Stimulated activated CD4-positive, alpha-beta T cell treated with anti-CD3 and anti-CD28 coated beads, Interleukin-15, amount 100 ng/mL, for 24 hours (primary cell): Measurements from ENCODE around the gene CIAO3.

Experiments used
- DNase-seq: peaks from one replicate; pipeline ENCODE4 v3.0.0-alpha.2; 2020

Gene CIAO3

GRCh38 chr16:721765-722540, 18.8 kb downstream of the CIAO3 start:
- no peak for DNase-seq

GRCh38 chr16:720990-721764, 19.6 kb downstream of the CIAO3 start, which contains the start of gene ANTKMT:
Gene ANTKMT, plus strand, starts transcription at chr16:721146. Its CDS starts 129 bp downstream, at chr16:721275.
- peak; percentile 90 for DNase-seq

DNA sequence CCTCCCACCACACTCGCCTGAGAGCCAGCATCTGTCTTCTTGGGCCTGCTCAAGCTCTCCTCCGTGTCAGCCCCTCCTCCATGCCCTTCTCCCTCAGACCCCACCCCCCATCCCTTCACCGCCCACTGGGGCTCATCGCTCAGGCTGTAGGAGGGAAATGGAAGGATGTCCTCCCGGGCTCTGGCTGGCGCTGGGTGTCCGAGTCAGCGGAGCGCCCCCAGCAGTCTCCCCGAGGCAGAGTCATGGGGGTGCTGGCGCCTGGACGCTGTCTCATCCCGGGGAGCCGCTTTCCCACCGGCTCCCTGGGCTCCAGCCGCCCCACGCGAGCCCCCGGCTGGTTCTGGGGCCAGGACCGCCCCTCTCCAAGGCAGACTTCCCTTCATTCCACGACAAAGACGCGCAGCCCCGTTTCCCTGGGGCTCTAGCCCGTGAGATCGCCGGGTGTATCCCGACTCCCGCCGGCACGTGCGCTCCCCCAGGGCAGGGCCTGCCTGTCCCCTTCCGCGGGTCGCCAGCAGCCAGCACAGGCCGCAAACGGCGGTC, 20.3 kb downstream of the CIAO3 start:
- peak; percentile 80 for DNase-seq

GRCh38 chr16:719815-720446, 20.9 kb downstream of the CIAO3 start:
- DNase-seq, result peak; percentile 29

- DNase-seq, result no peak
Observed at GRCh38 chr16:718922-719321, 21.9 kb downstream of the CIAO3 start.

GRCh38 chr16:718389-718788, 22.4 kb downstream of the CIAO3 start:
- no peak for DNase-seq

- DNase-seq, result no peak
Observed at GRCh38 chr16:717450-718245, 23.1 kb downstream of the CIAO3 start.

GRCh38 chr16:716768-717325, 23.9 kb downstream of the CIAO3 start:
- no peak for DNase-seq

DNA sequence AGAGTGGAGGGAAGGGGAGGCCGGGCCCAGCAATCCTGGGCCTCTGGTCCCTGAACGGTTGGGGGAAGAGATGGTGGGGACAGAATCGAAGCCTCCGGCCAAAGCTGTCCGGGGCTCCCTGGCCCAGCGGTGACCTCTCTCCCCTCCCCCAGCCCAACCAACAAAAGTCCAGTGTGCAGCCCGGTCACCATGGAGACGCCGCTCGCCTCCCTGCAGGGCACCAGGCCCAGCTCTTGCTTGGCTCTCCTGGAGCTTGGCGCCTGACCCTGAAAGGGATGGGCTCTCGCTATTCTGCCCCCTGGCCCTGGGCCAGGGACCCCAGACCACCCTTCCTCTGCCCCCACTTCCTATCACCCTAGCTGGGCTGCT, 24.6 kb downstream of the CIAO3 start:
- DNase-seq, result no peak

DNA sequence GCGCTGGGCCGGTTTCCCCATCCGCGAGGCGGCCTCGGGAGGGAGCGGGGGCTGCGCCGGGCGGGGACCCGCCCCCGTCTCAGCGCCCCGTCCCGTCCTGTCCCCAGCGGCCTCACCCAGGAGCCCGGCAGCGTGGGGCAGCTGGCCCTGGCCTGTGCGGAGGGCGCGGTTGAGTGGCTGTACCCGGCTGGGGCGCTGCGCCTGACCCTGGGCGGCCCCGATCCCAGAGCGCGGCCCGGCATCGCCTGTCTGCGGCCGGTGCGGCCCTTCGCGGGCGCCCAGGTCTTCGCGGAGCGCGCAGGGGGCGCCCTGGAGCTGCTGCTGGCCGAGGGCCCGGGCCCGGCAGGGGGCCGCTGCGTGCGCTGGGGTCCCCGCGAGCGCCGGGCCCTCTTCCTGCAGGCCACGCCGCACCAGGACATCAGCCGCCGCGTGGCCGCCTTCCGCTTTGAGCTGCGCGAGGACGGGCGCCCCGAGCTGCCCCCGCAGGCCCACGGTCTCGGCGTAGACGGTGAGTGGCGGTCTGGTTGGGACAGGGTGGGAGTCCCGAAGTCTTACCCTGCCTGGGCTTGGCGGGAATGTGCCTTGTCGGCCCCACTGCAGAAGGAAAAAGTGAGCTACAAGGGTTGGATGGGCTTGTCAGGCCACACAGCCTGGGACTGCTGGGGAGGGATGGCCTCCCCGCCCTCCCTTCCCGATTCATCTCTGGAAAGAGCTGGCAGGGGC, 25.2 kb downstream of the CIAO3 start:
- DNase-seq, result no peak

DNA sequence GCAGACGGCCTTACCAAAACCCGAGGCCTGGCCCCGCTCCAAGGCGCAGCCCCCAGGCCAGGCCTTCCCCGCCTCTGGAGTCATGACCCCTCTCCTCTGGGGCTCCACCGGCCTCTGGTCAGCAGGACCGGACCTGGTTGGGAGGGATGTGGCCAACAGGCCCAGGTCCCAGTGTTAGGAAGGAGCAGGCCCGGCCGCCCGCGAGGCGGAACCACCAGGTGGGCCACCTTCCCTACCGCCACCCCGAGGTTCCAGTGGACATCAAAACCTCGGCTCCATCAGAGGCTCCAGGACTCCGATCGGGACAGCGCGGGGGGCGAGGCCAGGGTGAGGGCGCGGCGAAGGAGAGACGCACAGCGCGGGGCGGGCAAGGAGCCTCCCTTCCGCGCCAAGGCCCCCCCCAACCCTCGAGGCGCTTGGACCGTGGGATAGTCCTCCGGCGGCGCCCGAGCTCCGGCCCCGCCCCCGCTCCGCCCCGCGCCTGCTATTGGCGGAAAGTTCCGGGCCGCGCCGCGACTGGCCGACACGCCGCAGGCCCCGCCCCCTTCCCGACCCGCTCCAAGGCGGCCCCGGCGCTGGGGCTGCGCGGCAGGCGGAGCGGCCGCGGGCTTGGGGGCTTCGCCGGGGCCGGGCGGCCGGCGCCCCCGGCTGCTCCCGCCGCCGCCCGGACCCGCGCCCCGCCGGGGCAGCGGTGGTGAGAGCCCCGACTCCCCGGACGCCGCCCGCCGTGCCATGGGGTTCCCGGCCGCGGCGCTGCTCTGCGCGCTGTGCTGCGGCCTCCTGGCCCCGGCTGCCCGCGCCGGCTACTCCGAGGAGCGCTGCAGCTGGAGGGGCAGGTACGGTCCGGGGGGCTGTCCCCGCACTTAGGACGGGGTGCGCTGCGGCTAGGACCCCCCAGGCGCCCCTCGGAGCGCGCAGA, 26.0 kb downstream of the CIAO3 start, which contains the start of gene METRN:
Gene METRN, plus strand, starts transcription at position 561 of the 919 bp plus-strand sequence. Its CDS starts 172 bp downstream, at position 733.
- DNase-seq, result peak; percentile 96

DNA sequence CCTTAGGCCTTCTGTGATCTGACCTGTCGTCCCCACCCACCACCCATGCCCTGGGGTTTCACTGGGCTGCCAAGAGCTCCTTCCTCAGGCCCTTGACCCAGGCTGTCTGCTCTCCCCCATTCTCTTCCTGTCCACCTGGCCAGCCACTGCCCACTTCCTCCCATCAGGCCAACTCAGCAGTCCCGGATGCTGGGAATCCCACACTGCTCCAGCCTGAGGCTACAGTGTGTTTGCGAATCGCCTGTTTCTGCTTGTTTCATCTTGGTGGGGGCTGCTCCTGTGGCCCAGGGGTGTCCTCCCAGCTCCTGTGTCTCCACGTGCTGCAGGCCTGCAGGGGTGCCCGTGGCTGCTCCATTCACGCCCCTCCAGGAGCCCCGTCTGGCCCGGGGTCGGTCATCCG, 26.7 kb downstream of the CIAO3 start:
- no peak for DNase-seq

- peak; percentile 79 for DNase-seq
Observed at GRCh38 chr16:712740-713250, 28.0 kb downstream of the CIAO3 start.

GRCh38 chr16:711548-712320, 29.1 kb downstream of the CIAO3 start:
- DNase-seq, result peak; percentile 85

GRCh38 chr16:711084-711483, 29.7 kb downstream of the CIAO3 start:
- DNase-seq, result no peak

GRCh38 chr16:710500-711075, 30.2 kb downstream of the CIAO3 start:
- no peak for DNase-seq

GRCh38 chr16:709566-710499, 31.0 kb downstream of the CIAO3 start:
- no peak for DNase-seq

- DNase-seq, result no peak
Observed at GRCh38 chr16:708959-709358, 31.8 kb downstream of the CIAO3 start.
